IPS-18c (cell line): Measurements from ENCODE around the gene SPP1.
"Not testable (repeated sequence)": the region's sequence is repeated elsewhere in the genome, so short reads cannot be mapped to it uniquely, and the experiment has no call there.

ENCODE experiments used
- H3K4me3 ChIP-seq: 2 replicates; pipeline ENCODE4 v1.7.0; 2013; ENCODE audit warnings: low read depth, mild to moderate bottlenecking, low read length, moderate library complexity; ENCODE audit not compliant: insufficient read depth
- H3K9me3 ChIP-seq: one replicate; pipeline ENCODE4 v1.6.1; 2013; ENCODE audit warnings: mild to moderate bottlenecking, low read length, moderate library complexity; ENCODE audit not compliant: control insufficient read depth, insufficient read depth

The SPP1 gene

DNA sequence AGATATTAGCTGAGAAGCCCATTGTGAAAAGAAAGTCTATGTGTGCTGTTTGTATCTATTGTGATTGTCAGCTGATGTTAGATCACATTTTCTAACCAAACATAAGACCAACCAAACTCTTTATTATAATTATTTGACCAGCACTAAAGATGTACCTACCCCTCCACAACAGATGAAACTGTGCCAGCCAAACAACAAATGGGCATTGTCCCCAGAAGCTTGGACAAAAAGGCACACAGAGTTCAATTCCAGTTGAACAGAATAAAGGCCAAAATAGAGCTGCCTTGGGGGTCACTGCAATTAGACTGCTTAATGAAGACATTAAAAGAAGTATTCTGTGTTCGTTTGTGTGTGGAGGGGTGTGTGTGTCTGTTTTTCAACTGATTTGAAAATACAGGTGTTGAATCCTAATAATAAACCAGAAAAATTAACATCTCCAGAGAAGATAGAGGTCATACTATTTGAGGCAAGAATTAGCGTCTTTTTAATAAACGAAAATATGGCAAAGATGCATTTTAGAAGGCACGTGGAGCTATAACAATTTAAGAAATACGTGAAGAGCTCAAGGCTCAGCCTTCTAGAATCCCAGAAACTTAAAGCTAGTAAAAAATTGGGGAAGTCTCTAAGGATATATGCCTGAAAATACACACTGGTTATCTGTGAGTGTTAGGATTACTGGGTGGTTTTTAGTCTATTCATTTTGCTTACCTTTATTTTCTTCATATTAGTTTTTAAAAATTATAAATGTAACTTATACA is 2.2 kb downstream of the SPP1 start:
- no peaks in the 10 kb centered on the region for H3K9me3 ChIP-seq
- no peak overlapping the region for H3K4me3 ChIP-seq

DNA sequence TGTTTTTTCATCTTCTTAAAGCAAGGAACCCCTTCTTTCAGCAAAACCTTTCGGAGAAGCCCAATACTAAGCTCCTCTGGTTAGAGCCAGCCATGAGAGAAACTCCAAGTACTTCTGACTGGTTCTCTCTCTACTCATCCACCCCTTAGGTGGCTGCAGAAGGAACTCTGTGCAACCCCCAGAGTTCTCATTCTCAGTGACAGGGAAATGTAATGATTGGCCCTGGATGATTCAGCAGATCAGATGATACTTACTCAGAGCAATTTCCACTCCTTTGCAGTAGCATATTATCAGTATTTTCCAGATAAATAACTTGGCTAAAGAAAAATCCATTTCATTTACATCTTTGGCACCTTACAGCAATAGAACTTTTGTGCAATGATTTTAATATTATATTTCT is 3.2 kb downstream of the SPP1 start:
- no peak overlapping the region for H3K4me3 ChIP-seq
- H3K9me3 ChIP-seq: no peaks in the 10 kb centered on the region

DNA sequence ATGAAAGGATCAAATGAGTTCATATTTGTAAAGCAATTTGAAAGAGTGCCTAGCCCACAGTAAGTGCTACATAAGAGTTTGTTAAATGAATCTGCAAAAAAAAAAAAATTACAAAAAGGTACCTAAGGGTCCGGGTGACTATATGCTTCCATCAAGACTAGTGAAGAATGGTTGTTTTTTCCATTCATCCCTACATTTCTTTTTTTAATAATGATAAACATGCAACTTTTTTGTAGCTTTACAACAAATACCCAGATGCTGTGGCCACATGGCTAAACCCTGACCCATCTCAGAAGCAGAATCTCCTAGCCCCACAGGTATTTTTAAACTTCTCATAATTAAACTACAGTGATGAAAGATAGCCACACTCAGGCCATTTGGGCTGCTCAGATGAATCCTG is 4.3 kb downstream of the SPP1 start:
- Histone ChIP-seq H3K4me3 (no peak overlapping the region), H3K9me3 (no peaks in the 10 kb centered on the region)

DNA sequence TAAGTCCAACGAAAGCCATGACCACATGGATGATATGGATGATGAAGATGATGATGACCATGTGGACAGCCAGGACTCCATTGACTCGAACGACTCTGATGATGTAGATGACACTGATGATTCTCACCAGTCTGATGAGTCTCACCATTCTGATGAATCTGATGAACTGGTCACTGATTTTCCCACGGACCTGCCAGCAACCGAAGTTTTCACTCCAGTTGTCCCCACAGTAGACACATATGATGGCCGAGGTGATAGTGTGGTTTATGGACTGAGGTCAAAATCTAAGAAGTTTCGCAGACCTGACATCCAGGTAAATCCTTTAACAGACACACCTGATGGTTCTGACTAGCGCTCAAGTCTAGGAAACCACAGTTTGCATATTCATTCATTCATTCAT is 6.0 kb downstream of the SPP1 start:
- no peak overlapping the region for H3K4me3 ChIP-seq
- H3K9me3 ChIP-seq: no peaks in the 10 kb centered on the region

DNA sequence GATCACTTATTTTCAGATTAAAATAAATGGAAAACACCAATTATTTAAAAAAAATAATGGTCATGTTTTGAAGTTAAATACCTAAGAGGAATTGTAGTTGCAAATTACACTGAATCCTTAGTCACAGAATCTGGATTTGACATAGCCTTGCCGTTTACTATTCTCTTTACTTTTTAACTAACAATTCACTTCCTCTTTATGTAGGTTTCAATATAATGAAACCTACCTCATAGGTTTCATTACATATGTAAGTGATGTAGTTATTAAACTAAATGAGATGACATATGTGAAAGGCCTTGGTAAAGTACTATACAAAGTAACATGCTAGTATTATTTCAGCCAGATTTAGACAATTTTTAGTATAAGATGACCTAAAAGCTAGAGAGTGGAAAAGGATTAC is 6.5 kb downstream of the SPP1 start:
- no peaks in the 10 kb centered on the region for H3K9me3 ChIP-seq
- H3K4me3 ChIP-seq: no peak overlapping the region

DNA sequence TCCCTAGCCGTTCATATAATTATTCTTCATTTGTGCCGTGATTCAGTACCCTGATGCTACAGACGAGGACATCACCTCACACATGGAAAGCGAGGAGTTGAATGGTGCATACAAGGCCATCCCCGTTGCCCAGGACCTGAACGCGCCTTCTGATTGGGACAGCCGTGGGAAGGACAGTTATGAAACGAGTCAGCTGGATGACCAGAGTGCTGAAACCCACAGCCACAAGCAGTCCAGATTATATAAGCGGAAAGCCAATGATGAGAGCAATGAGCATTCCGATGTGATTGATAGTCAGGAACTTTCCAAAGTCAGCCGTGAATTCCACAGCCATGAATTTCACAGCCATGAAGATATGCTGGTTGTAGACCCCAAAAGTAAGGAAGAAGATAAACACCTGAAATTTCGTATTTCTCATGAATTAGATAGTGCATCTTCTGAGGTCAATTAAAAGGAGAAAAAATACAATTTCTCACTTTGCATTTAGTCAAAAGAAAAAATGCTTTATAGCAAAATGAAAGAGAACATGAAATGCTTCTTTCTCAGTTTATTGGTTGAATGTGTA is 7.0 kb downstream of the SPP1 start:
- Histone ChIP-seq H3K9me3 (no peaks in the 10 kb centered on the region), H3K4me3 (no peak overlapping the region)

DNA sequence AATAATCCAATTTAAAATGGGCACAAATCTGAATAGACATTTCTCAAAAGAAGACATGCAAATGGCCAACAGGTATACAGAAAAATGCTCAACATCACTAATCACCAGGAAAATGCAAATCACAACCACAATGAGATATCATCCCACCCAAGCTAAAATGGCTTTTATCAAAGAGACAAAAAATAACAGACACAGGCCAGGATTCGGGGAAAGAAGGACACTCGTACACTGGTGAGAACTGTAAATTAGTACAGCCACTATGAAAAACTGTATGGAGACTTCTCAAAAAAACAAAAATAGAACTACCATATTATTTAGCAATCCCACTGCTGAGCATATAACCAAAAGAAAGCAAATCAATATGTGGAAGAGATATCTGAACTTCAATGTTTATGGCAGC is 8.5 kb downstream of the SPP1 start:
- H3K9me3 ChIP-seq: no peaks in the 10 kb centered on the region
- no peak overlapping the region for H3K4me3 ChIP-seq

DNA sequence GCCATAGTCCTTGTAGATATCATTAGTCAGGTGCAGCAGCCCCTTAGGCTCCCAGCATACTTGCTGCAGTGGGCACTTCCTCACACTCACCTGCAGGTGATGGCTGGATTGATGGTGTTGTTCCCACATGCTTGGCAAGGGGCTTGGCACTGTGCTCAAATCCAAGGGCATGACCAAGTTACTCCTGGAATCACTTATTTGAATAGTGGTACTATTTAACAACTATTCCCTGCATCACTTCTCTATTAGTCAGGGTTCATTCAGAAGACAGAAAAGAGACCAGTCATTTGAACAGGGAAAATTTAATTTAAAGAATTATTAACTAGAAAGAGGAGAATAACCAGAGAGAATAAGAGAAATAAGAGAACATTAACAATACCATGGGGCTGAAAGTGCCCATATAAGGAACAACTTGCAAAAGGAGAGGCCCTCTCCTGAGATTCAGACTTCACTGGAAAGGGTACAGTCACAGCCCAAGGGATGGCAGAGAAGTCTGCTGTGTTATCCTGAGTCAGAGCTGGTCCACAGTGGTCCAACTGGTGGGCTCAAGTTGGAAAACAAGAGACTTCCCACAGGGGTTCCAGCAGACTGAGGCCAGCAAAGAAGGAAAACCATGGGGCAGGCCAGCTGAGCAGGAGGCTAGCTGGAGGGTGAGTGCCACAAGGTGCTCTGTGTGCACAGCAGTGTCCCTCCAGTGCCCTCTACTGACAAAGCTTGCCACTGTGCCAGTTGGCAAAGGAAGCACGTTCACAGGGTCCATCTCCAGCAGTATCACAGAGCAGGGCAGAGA is 9.8 kb downstream of the SPP1 start:
- Histone ChIP-seq H3K4me3 (no peak overlapping the region), H3K9me3 (no peaks in the 10 kb centered on the region)

DNA sequence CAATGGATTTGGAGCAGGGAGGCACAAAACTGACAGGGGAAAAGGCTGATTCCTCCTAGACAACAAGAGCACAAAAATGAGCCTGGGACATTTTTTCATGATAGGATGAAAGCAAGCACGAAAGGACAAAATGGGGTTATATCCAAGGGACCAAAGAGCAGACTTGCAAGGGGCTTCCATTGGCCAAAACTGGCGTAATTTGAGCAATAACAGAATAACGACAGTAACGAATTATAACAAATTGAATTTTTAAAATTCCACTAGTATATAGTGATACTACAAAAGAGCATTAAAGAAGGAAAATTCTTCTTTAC is 10.3 kb downstream of the SPP1 start:
- H3K4me3 ChIP-seq: no peak overlapping the region
- no peaks in the 10 kb centered on the region for H3K9me3 ChIP-seq

DNA sequence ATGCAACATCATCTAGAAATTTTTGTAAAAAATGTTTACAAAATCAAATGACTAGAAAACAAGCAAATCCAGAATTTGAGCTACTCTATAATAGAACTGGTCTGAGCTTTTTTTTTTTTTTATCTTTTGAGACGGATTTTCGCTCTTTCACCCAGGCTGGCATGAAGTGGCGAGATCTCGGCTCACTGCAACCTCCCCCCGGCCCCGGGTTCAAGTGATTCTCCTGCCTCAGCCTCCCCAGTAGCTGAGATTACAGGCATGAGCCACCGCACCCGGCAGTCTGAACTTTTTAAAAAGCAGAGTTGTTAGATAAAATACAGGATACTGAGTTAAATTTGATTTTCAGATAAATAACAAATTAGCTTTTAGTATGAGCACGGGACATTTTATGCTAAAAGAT is 11.0 kb downstream of the SPP1 start:
- Histone ChIP-seq H3K9me3 (no peaks in the 10 kb centered on the region), H3K4me3 (no peak overlapping the region)

DNA sequence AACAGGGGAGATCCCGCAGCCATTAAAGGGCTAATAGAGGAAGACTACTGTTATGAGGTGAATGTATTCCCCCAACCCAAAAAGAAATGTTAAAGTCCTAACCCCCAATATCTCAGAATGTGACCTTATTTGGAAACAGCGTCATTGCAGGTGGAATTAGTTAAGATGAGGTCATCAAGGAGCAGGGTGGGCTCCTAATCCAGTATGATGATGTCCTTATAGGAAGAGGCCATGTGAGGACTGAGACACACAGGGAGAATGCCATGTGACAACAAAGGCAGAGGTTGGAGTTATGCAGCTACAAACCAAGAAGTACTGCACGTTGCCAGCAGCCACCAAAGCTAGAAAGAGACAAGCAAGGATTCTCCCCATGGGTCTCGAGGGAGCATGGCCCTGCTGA is 14.3 kb downstream of the SPP1 start:
- H3K9me3 ChIP-seq: no peaks in the 10 kb centered on the region
- no peak overlapping the region for H3K4me3 ChIP-seq

DNA sequence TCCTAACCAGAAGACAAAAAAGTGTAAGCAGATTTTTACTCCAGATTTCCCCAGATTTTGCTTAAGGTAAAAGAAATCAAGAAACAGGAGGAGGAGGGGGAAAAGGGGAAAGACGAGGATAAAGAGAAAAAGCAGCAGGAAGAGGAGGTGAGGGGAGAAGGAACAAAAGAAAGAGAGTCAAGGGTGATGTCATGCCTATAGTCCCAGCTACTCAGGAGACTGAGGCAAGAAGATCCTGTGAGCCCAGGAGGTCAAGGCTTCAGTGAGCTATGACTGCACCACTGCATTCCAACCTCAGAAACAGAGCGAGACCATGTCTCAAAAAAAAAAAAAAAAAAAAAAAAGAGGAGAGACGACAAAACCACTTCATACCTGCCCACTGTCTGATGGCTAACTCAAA is 19.9 kb downstream of the SPP1 start:
- no peaks in the 10 kb centered on the region for H3K9me3 ChIP-seq
- no peak overlapping the region for H3K4me3 ChIP-seq

DNA sequence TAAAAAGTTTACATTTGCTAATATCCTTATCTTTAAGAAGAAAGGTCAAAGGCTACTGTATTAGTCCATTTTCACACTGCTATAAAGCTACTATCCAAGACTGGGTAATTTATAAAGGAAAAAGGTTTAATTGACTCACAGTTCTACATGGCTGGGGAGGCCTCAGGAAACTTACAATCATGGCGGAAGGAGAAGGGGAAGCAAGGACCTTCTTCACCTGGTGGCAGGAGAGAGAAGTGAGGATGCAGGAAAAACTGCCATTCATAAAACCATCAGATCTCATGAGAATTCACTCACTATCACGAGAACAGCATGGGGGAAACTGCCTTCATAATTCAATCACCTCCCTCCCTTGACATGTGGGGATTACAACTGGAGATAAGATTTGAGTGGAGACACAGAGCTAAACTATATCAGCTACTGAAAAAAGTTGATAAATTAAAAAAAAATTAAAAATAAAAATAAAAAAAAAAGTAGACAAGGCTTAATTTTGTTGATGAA is 23.7 kb downstream of the SPP1 start:
- H3K9me3 ChIP-seq, H3K4me3 ChIP-seq: not testable (repeated sequence)

DNA sequence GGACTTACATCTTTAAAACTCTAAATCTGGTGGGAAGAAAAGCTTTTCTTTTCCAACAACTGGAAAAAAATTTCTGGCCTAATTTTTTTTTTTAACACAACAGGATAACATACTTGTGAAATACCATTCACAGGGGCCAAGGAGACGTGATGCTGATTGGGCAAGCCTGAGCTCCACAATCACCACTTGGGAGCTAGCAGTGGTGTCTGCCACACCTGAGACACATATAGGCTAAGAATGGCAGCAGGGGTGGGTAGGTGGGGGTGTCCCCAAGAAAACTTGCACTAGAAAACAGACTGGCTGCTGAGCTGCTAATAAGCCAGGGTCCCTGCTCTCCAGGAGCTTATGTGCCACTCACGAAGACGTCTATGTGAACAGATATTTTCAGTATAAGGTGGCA is 26.4 kb downstream of the SPP1 start:
- H3K4me3 ChIP-seq: no peak overlapping the region
- H3K9me3 ChIP-seq: no peaks in the 10 kb centered on the region

DNA sequence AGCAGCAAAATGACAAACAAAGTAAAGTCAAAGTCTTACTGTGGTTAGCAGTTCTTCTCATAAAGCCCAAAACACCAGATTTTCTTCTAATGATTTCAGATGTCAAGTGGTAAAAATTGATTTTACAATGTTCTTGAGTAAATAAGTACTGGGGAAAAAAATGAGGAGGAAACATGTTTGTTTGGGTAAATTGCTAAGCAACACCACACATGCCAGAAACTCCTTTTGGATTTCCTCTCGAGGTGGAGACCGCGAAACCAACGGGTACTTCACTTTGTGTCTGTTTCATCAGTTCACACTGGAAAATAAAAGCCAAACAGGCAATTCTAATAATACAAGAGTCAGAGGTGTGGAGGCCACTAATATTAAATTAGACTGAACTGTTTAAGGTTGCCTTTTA is 27.3 kb downstream of the SPP1 start:
- Histone ChIP-seq H3K9me3 (no peaks in the 10 kb centered on the region), H3K4me3 (no peak overlapping the region)

DNA sequence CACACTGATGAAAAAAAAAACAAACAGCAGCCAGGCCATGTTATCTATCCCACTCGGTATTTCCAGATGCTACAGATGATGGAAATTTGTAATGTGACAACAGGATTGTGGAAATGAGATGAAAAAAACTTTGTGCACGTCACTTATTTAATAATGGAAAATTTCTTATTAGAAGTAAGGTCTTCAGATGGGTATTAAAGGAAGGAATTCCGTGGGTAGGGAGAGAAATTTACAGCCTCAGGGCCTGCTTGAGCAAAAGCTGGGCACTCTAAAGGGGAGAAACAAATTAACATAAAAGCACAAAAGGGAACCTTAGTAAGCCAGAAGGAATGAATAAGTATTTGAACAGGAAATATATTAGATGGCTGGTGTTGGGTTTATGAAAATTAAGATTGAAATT is 27.7 kb downstream of the SPP1 start:
- Histone ChIP-seq H3K9me3 (no peaks in the 10 kb centered on the region), H3K4me3 (no peak overlapping the region)

DNA sequence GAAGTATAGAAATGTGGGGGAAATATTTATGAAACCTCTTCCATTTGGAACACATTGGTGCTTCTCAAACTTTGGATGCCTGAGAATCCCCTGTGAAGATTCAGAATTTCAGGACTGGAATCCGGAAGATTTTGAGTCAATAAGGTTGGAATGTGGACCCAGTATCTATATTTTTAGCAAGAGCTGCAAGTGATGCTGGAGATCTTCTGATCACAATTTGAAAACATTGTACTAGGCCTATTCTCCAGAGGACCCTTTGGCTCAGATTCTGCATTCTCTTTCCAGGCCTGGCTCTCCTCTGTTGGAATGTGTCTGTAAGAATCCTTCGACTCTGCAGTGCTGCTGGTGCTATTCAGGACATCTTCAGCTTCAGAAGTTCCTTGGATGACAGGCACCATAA is 29.6 kb downstream of the SPP1 start:
- H3K9me3 ChIP-seq: no peaks in the 10 kb centered on the region
- no peak overlapping the region for H3K4me3 ChIP-seq

DNA sequence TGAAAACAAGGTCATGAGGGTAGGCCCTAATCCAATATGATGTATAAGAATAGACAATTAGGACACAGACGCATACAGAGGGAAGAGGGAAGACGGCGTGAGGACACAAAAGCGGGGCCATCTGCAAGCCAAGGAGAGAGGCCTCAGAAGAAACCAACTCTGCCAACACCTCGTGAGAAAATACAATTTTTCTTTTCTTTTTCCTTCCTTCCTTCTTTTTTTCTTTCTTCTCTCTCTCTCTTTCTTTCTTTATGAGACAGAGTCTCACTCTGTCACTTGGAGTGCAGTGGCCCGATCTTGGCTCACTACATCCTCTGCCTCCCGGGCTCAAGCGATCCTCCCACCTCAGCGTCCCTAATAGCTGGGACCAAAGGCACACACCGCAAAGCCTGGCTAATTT is 30.4 kb downstream of the SPP1 start:
- no peaks in the 10 kb centered on the region for H3K9me3 ChIP-seq
- H3K4me3 ChIP-seq: no peak overlapping the region
